Neuronal stem cell (in vitro differentiated cells): ENCODE measurements around the gene PDE6A.

ENCODE experiments used
- DNase-seq: peaks from one replicate; pipeline ENCODE4 v3.0.0-alpha.2; 2013; ENCODE audit warnings: low spot score
- H2AFZ ChIP-seq: one replicate; pipeline ENCODE4 v1.6.1; 2013; ENCODE audit warnings: mild to moderate bottlenecking, low read length, inconsistent platforms
- H2AK5ac ChIP-seq: 2 replicates; pipeline ENCODE4 v1.6.1; 2013; ENCODE audit warnings: low read depth, mild to moderate bottlenecking, inconsistent platforms, low read length, moderate library complexity, mixed read lengths
- H2BK120ac ChIP-seq: 2 replicates; pipeline ENCODE4 v1.6.1; 2013; ENCODE audit warnings: low read depth, mild to moderate bottlenecking, inconsistent platforms, low read length, moderate library complexity, mixed read lengths
- H2BK12ac ChIP-seq: one replicate; pipeline ENCODE4 v1.6.1; 2013; ENCODE audit warnings: low read length, inconsistent platforms
- H2BK15ac ChIP-seq: 2 replicates; pipeline ENCODE4 v1.6.1; 2013; ENCODE audit warnings: mild to moderate bottlenecking, low read length, inconsistent platforms, mixed read lengths
- H2BK5ac ChIP-seq: one replicate; pipeline ENCODE4 v1.6.1; 2013; ENCODE audit warnings: inconsistent platforms, mild to moderate bottlenecking, low read length, moderate library complexity
- H3K14ac ChIP-seq: one replicate; pipeline ENCODE4 v1.6.1; 2013; ENCODE audit warnings: low read length, inconsistent platforms
- H3K18ac ChIP-seq: 2 replicates; pipeline ENCODE4 v1.6.1; 2013; ENCODE audit warnings: low read length, inconsistent platforms
- H3K23ac ChIP-seq: 2 replicates; pipeline ENCODE4 v1.6.1; 2013; ENCODE audit warnings: low read depth, mild to moderate bottlenecking, mixed read lengths, low read length, inconsistent platforms; ENCODE audit not compliant: poor library complexity
- H3K27ac ChIP-seq: replicated peaks from 3 replicates; pipeline ENCODE4 v1.5.1; 2013; ENCODE audit warnings: low read length, inconsistent platforms
- H3K27me3 ChIP-seq, 3 experiments: 2 replicates each; pipeline ENCODE4 v1.6.1; 2013; ENCODE audit warnings: low read length in 3 of 3, mild to moderate bottlenecking in 2 of 3, inconsistent platforms in 1 of 3, low read depth in 1 of 3, mixed read lengths in 1 of 3, moderate library complexity in 1 of 3; ENCODE audit not compliant: control insufficient read depth in 3 of 3, insufficient read depth in 3 of 3
- H3K36me3 ChIP-seq, 2 donors: replicated peaks in 1 of 2; 2 replicates each; pipeline ENCODE4 v1.6.1; 2013; ENCODE audit warnings: low read length in 2 of 2; ENCODE audit not compliant: control insufficient read depth in 2 of 2, insufficient read depth in 2 of 2
- H3K4ac ChIP-seq: 2 replicates; pipeline ENCODE4 v1.6.1; 2013; ENCODE audit warnings: inconsistent platforms, mild to moderate bottlenecking, low read length, moderate library complexity
- H3K4me1 ChIP-seq, 2 donors: 1 replicate in 1 of 2; 2 replicates in 1 of 2; pipeline ENCODE4 v1.6.1; 2013; ENCODE audit warnings: low read length in 2 of 2, low read depth in 1 of 2; ENCODE audit not compliant: control insufficient read depth in 2 of 2, insufficient read depth in 1 of 2
- H3K4me2 ChIP-seq: one replicate; pipeline ENCODE4 v1.6.1; 2013; ENCODE audit warnings: mild to moderate bottlenecking, low read length, inconsistent platforms; ENCODE audit not compliant: insufficient read depth, poor library complexity, severe bottlenecking
- H3K4me3 ChIP-seq, 2 donors: 2 replicates each; pipeline ENCODE4 v1.5.1; 2013; ENCODE audit warnings: low read length in 2 of 2, mild to moderate bottlenecking in 2 of 2, inconsistent platforms in 1 of 2, moderate library complexity in 1 of 2
- H3K79me1 ChIP-seq: one replicate; pipeline ENCODE4 v1.6.1; 2013; ENCODE audit warnings: low read depth, mild to moderate bottlenecking, inconsistent platforms, low read length, moderate library complexity
- H3K9ac ChIP-seq: one replicate; pipeline ENCODE4 v1.6.1; 2013; ENCODE audit warnings: mild to moderate bottlenecking, low read depth, low read length, inconsistent platforms; ENCODE audit not compliant: poor library complexity
- H3K9me3 ChIP-seq, 2 donors: replicated peaks in 1 of 2; 2 replicates each; pipeline versions ENCODE3 to v1.6.1; 2013; ENCODE audit warnings: low read length in 2 of 2, mild to moderate bottlenecking in 2 of 2, inconsistent platforms in 1 of 2, low read depth in 1 of 2, mixed read lengths in 1 of 2, moderate library complexity in 1 of 2; ENCODE audit not compliant: control insufficient read depth in 2 of 2, insufficient read depth in 1 of 2
- H4K8ac ChIP-seq: one replicate; pipeline ENCODE4 v1.6.1; 2013; ENCODE audit warnings: low read depth, mild to moderate bottlenecking, inconsistent platforms, low read length, moderate library complexity
- H4K91ac ChIP-seq: one replicate; pipeline ENCODE4 v1.6.1; 2013; ENCODE audit warnings: low read length, low read depth, mild to moderate bottlenecking, inconsistent platforms; ENCODE audit not compliant: poor library complexity
- WGBS, 2 donors: extraction: QIAGEN DNeasy Blood & Tissue Kit; methylation state at CpG; one replicate each; pipeline ENCODE4 v1.1.7; 2013; ENCODE audit warnings: missing lambda C conversion rate in 2 of 2, mixed read lengths in 1 of 2; ENCODE audit not compliant: insufficient read length in 2 of 2, insufficient replicate concordance in 1 of 2; ENCODE audit errors: extremely low coverage in 2 of 2; 5-methylcytosine and 5-hydroxymethylcytosine counted together

Gene PDE6A

GRCh38 chr5:149982505-149982904 lies 37.9 kb upstream of the PDE6A start:
- Histone ChIP-seq H3K18ac (no peak overlapping the region), H3K79me1 (no peaks in the 10 kb centered on the region), H2BK15ac (no peak overlapping the region), H3K23ac (no peak overlapping the region), H4K8ac (no peak overlapping the region), H3K27me3 (no peaks in the 10 kb centered on the region), H2BK5ac (no peak overlapping the region), H2AK5ac (no peak overlapping the region), H2BK12ac (no peak overlapping the region), H3K4ac (no peak overlapping the region), H3K27ac (no peak overlapping the region), H3K4me1 (peaks cover 0 to 2% of the 10 kb centered on the region in 2 donors), H4K91ac (no peak overlapping the region), H3K4me2 (no peak overlapping the region), H2AFZ (no peak overlapping the region), H2BK120ac (no peak overlapping the region), H3K9me3 (no peaks in the 10 kb centered on the region), H3K14ac (no peak overlapping the region), H3K36me3 (peaks cover 5 to 23% of the 10 kb centered on the region in 2 donors), H3K9ac (no peak overlapping the region), H3K4me3 (no peak overlapping the region)
- no peak for DNase-seq

GRCh38 chr5:149981206-149981605 lies 36.6 kb upstream of the PDE6A start:
- Histone ChIP-seq H3K4me3 (no peak overlapping the region), H3K27ac (no peak overlapping the region), H2BK120ac (no peak overlapping the region), H3K36me3 (peaks cover 5 to 28% of the 10 kb centered on the region in 2 donors), H3K4me2 (no peak overlapping the region), H2BK5ac (no peak overlapping the region), H2BK15ac (no peak overlapping the region), H3K79me1 (no peaks in the 10 kb centered on the region), H3K9me3 (no peaks in the 10 kb centered on the region), H3K4me1 (peaks cover 0 to 2% of the 10 kb centered on the region in 2 donors), H3K18ac (no peak overlapping the region), H2AK5ac (no peak overlapping the region), H3K4ac (no peak overlapping the region), H3K27me3 (no peaks in the 10 kb centered on the region), H2BK12ac (no peak overlapping the region), H4K8ac (no peak overlapping the region), H3K23ac (no peak overlapping the region), H2AFZ (no peak overlapping the region), H3K14ac (no peak overlapping the region), H4K91ac (no peak overlapping the region), H3K9ac (no peak overlapping the region)
- DNase-seq: no peak
- no CpG with 5 or more reads among the region's 3 CpGs for WGBS, 2 donors

DNA sequence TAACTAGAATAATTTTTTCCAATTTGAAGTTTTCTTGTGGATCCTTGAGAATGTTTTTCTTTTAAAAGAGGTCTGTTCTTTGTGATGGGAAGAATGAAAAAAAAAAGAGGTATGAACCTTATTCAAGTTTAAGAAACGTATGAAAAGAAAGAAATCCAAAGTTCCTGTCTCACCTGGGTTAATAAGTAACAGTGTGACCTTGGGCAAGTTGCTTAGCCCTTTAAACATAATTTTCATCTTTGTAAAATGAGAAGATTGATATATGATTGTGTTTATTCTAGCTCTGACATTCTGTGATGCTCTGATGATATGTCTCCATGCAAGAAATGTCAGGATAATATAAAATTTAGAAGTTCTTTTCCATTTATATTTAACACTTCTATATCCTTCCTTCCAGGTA lies 35.3 kb upstream of the PDE6A start:
- no peaks in the 10 kb centered on the region for H3K27me3 ChIP-seq
- WGBS, 2 donors: no CpG with 5 or more reads among the region's 1 CpG
- H4K91ac ChIP-seq: no peak overlapping the region
- H3K9ac ChIP-seq: no peak overlapping the region
- no peak overlapping the region for H3K14ac ChIP-seq
- H3K9me3 ChIP-seq: no peaks in the 10 kb centered on the region
- no peak overlapping the region for H2AK5ac ChIP-seq
- no peak overlapping the region for H2BK12ac ChIP-seq
- no peak overlapping the region for H4K8ac ChIP-seq
- no peak overlapping the region for H3K23ac ChIP-seq
- no peak overlapping the region for H2BK120ac ChIP-seq
- DNase-seq: no peak
- H3K27ac ChIP-seq: no peak overlapping the region
- no peaks in the 10 kb centered on the region for H3K4me1 ChIP-seq
- H3K79me1 ChIP-seq: no peaks in the 10 kb centered on the region
- H3K4me2 ChIP-seq: no peak overlapping the region
- no peak overlapping the region for H2BK15ac ChIP-seq
- no peak overlapping the region for H3K4me3 ChIP-seq
- H3K18ac ChIP-seq: no peak overlapping the region
- peaks cover 5 to 28% of the 10 kb centered on the region in 2 donors for H3K36me3 ChIP-seq
- no peak overlapping the region for H2AFZ ChIP-seq
- H3K4ac ChIP-seq: no peak overlapping the region
- no peak overlapping the region for H2BK5ac ChIP-seq

DNA sequence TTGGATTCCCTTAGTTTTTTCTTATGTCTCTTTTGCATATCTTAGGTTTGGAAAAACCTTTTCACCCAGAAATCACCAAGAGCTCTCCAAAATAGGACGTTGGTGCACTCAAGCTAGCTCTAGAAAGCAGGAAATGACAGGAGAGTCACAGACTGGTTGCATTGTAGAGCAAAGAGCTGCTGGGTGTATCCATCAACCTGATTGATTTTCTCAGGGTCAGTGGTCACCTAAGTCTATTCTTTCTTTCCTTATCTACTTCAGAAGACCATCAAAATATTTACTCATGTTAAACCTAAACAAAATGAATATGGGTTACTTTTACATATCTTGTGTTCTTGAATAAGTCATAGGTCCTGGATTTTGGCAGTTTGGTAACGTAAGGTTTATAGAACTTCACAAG lies 30.8 kb upstream of the PDE6A start:
- Histone ChIP-seq H3K9ac (no peak overlapping the region), H2BK12ac (no peak overlapping the region), H3K4me1 (no peaks in the 10 kb centered on the region), H2BK120ac (no peak overlapping the region), H3K14ac (no peak overlapping the region), H3K4me3 (no peak overlapping the region), H2BK15ac (no peak overlapping the region), H2AFZ (no peak overlapping the region), H3K27me3 (no peaks in the 10 kb centered on the region), H2BK5ac (no peak overlapping the region), H3K4ac (no peak overlapping the region), H3K23ac (no peak overlapping the region), H3K9me3 (no peaks in the 10 kb centered on the region), H3K27ac (no peak overlapping the region), H3K79me1 (no peaks in the 10 kb centered on the region), H3K18ac (no peak overlapping the region), H4K91ac (no peak overlapping the region), H2AK5ac (no peak overlapping the region), H3K36me3 (peaks cover 5 to 19% of the 10 kb centered on the region in 2 donors), H4K8ac (no peak overlapping the region), H3K4me2 (no peak overlapping the region)
- DNase-seq: no peak
- WGBS, 2 donors: no CpG with 5 or more reads among the region's 2 CpGs
